ENCODE measurements around the gene ATG4B. TPM values are rescaled to one million over a fixed set of nuclear protein-coding genes. Genes with fewer than 3 reads are reported as not detected.

ATG4B gene
- total RNA-seq, 1 donor from 2014 or later, result 124 TPM

GRCh38 chr2:241640165-241640795, 2.8 kb downstream of the ATG4B start:
- peak overlapping the region; percentile 51 for H3K4me3 Mint-ChIP-seq (ENCODE audit: unreplicated experiment)

GRCh38 chr2:241641631-241642030, 4.1 kb downstream of the ATG4B start:
- no peaks in the 10 kb centered on the region for H3K9me3 Mint-ChIP-seq (ENCODE audit: unreplicated experiment)
- H3K27me3 Mint-ChIP-seq (ENCODE audit: unreplicated experiment), result no peaks in the 10 kb centered on the region
- no peak for DNase-seq (ENCODE audit: low spot score)
- H3K36me3 Mint-ChIP-seq (ENCODE audit: low read depth, unreplicated experiment), result peaks cover 27% of the 10 kb centered on the region
- H3K4me1 Mint-ChIP-seq (ENCODE audit: unreplicated experiment), result peaks cover 16% of the 10 kb centered on the region
- H3K4me3 Mint-ChIP-seq (ENCODE audit: unreplicated experiment), result peak overlapping the region; percentile 33
- TF ChIP-seq CTCF (IDR thresholded peaks at IDR 0.05; ENCODE audit: unreplicated experiment), result no peak
- H3K27ac Mint-ChIP-seq (ENCODE audit: unreplicated experiment), result no peak overlapping the region

More at GRCh38 chr2:241640165-241640795, 2.8 kb downstream of the ATG4B start:
- Mint-ChIP-seq H3K36me3 (ENCODE audit: low read depth, unreplicated experiment) (peaks cover 27% of the 10 kb centered on the region), H3K4me1 (ENCODE audit: unreplicated experiment) (peaks cover 20% of the 10 kb centered on the region), H3K9me3 (ENCODE audit: unreplicated experiment) (no peaks in the 10 kb centered on the region), H3K27me3 (ENCODE audit: unreplicated experiment) (peaks cover 3% of the 10 kb centered on the region), H3K27ac (ENCODE audit: unreplicated experiment) (peak overlapping the region; percentile 37)
- no peak for DNase-seq (ENCODE audit: low spot score)
- TF ChIP-seq CTCF (IDR thresholded peaks at IDR 0.05; ENCODE audit: unreplicated experiment), result no peak

GRCh38 chr2:241645056-241645914, 7.8 kb downstream of the ATG4B start:
- Mint-ChIP-seq H3K36me3 (ENCODE audit: low read depth, unreplicated experiment) (peaks cover 11% of the 10 kb centered on the region), H3K27ac (ENCODE audit: unreplicated experiment) (no peak overlapping the region), H3K27me3 (ENCODE audit: unreplicated experiment) (no peaks in the 10 kb centered on the region), H3K4me1 (ENCODE audit: unreplicated experiment) (peaks cover 5% of the 10 kb centered on the region), H3K9me3 (ENCODE audit: unreplicated experiment) (no peaks in the 10 kb centered on the region), H3K4me3 (ENCODE audit: unreplicated experiment) (no peak overlapping the region)
- TF ChIP-seq CTCF (IDR thresholded peaks at IDR 0.05; ENCODE audit: unreplicated experiment), result no peak
- DNase-seq (ENCODE audit: low spot score), result no peak

- Mint-ChIP-seq H3K27ac (ENCODE audit: unreplicated experiment) (no peak overlapping the region), H3K27me3 (ENCODE audit: unreplicated experiment) (no peaks in the 10 kb centered on the region), H3K9me3 (ENCODE audit: unreplicated experiment) (no peaks in the 10 kb centered on the region), H3K4me1 (ENCODE audit: unreplicated experiment) (no peaks in the 10 kb centered on the region), H3K36me3 (ENCODE audit: low read depth, unreplicated experiment) (peaks cover 6% of the 10 kb centered on the region), H3K4me3 (ENCODE audit: unreplicated experiment) (no peak overlapping the region)
- TF ChIP-seq CTCF (IDR thresholded peaks at IDR 0.05; ENCODE audit: unreplicated experiment), result no peak
- DNase-seq (ENCODE audit: low spot score), result no peak
Measured at GRCh38 chr2:241645915-241646645, 8.6 kb downstream of the ATG4B start.

Data from endothelial cell (in vitro differentiated cells).